Central memory CD8-positive, alpha-beta T cell (primary cell): ENCODE results near the gene MED28.
A peak's percentile ranks its signal among the peaks of the same experiment; 100 is the strongest.

ENCODE experiments used
- ATAC-seq: fragments of 150-1000 bp; cut with Tn5 transposase; replicated peaks from 2 replicates; pipeline ENCODE4 v1.10.0; 2022; ENCODE audit warnings: mild to moderate bottlenecking, moderate FRiP score, moderate number of reproducible peaks; ENCODE audit not compliant: poor library complexity, severe bottlenecking; ENCODE audit errors: extremely low read depth
- DNase-seq, 2 donors: peaks; one replicate each; pipeline ENCODE4 v3.0.0; 2021; ENCODE audit warnings: low spot score in 2 of 2
- H3K27ac Mint-ChIP-seq: one replicate; pipeline ENCODE4 v1.8.0; 2022; ENCODE audit warnings: low read depth, mild to moderate bottlenecking, moderate library complexity, mixed read lengths
- H3K27me3 Mint-ChIP-seq: one replicate; pipeline ENCODE4 v1.8.0; 2022; ENCODE audit warnings: mixed read lengths
- H3K36me3 Mint-ChIP-seq: one replicate; pipeline ENCODE4 v1.8.0; 2022; ENCODE audit warnings: mild to moderate bottlenecking, moderate library complexity, mixed read lengths; ENCODE audit not compliant: insufficient read depth
- H3K4me1 Mint-ChIP-seq: one replicate; pipeline ENCODE4 v1.8.0; 2022; ENCODE audit warnings: mixed read lengths
- H3K4me3 Mint-ChIP-seq: one replicate; pipeline ENCODE4 v1.8.0; 2022; ENCODE audit warnings: mild to moderate bottlenecking, moderate library complexity, mixed read lengths
- H3K9me3 Mint-ChIP-seq: one replicate; pipeline ENCODE4 v1.8.0; 2022; ENCODE audit warnings: mixed read lengths

MED28 gene

GRCh38 chr4:17587094-17587822, 27.2 kb upstream of the MED28 start:
- Mint-ChIP-seq H3K36me3 (peaks cover 68% of the 10 kb centered on the region), H3K9me3 (no peaks in the 10 kb centered on the region), H3K27ac (no peak overlapping the region), H3K4me3 (no peak overlapping the region), H3K4me1 (peaks cover 10% of the 10 kb centered on the region), H3K27me3 (no peaks in the 10 kb centered on the region)
- ATAC-seq = no peak
- DNase-seq = no peak

GRCh38 chr4:17589355-17589754, 25.1 kb upstream of the MED28 start:
- Mint-ChIP-seq H3K36me3 (peaks cover 69% of the 10 kb centered on the region), H3K9me3 (no peaks in the 10 kb centered on the region), H3K27me3 (no peaks in the 10 kb centered on the region), H3K4me1 (peaks cover 15% of the 10 kb centered on the region), H3K4me3 (no peak overlapping the region), H3K27ac (no peak overlapping the region)
- no peak for DNase-seq
- no peak for ATAC-seq

GRCh38 chr4:17595471-17596005, 18.9 kb upstream of the MED28 start:
- H3K36me3 Mint-ChIP-seq = peaks cover 57% of the 10 kb centered on the region
- no peak for ATAC-seq
- peaks cover 15% of the 10 kb centered on the region for H3K4me1 Mint-ChIP-seq
- no peak for DNase-seq
- H3K9me3 Mint-ChIP-seq = no peaks in the 10 kb centered on the region
- no peaks in the 10 kb centered on the region for H3K27me3 Mint-ChIP-seq
- no peak overlapping the region for H3K27ac Mint-ChIP-seq
- H3K4me3 Mint-ChIP-seq = no peak overlapping the region

- Mint-ChIP-seq H3K9me3 (no peaks in the 10 kb centered on the region), H3K27me3 (no peaks in the 10 kb centered on the region), H3K27ac (no peak overlapping the region), H3K4me3 (no peak overlapping the region), H3K36me3 (peaks cover 54% of the 10 kb centered on the region), H3K4me1 (peaks cover 2% of the 10 kb centered on the region)
- DNase-seq (no peak), ATAC-seq (no peak)
Measured at GRCh38 chr4:17597517-17597916, 16.9 kb upstream of the MED28 start.

GRCh38 chr4:17599826-17600225, 14.6 kb upstream of the MED28 start:
- peaks cover 47% of the 10 kb centered on the region for H3K36me3 Mint-ChIP-seq
- H3K27me3 Mint-ChIP-seq = no peaks in the 10 kb centered on the region
- no peak overlapping the region for H3K27ac Mint-ChIP-seq
- DNase-seq (no peak), ATAC-seq (no peak)
- H3K4me3 Mint-ChIP-seq = no peak overlapping the region
- no peaks in the 10 kb centered on the region for H3K9me3 Mint-ChIP-seq
- H3K4me1 Mint-ChIP-seq = no peaks in the 10 kb centered on the region

DNA sequence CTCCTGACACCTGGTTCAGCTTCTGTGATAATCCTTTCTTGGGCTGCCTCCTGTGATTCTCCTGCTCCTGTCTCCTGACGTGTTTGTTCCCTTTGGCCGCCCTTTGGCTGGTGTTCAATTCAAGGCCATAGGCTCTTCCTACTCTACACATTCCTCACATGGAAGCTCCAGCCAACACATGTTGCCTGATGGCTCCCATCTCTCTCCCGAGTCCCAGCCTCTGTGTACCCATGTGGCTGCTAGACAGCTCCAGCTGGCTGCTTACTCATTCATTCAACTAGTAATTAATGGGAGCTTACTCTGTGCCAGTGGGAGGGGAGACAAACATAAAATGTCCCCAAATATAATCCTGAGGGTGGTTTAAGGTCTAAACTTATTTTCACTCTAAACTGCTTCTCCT, 9.2 kb upstream of the MED28 start:
- no peaks in the 10 kb centered on the region for H3K27me3 Mint-ChIP-seq
- H3K27ac Mint-ChIP-seq = peak overlapping the region; percentile 72
- H3K4me1 Mint-ChIP-seq = no peaks in the 10 kb centered on the region
- H3K9me3 Mint-ChIP-seq = no peaks in the 10 kb centered on the region
- ATAC-seq = no peak
- no peak overlapping the region for H3K4me3 Mint-ChIP-seq
- DNase-seq = no peak
- H3K36me3 Mint-ChIP-seq = peaks cover 35% of the 10 kb centered on the region

GRCh38 chr4:17613761-17614415, 553 bp upstream of the MED28 start:
- Mint-ChIP-seq H3K9me3 (no peaks in the 10 kb centered on the region), H3K36me3 (peaks cover 29% of the 10 kb centered on the region), H3K27me3 (no peaks in the 10 kb centered on the region), H3K4me3 (peak overlapping the region; percentile 95), H3K27ac (peak overlapping the region; percentile 98), H3K4me1 (peaks cover 32% of the 10 kb centered on the region)
- DNase-seq (no peak), ATAC-seq (peak; percentile 48)

DNA sequence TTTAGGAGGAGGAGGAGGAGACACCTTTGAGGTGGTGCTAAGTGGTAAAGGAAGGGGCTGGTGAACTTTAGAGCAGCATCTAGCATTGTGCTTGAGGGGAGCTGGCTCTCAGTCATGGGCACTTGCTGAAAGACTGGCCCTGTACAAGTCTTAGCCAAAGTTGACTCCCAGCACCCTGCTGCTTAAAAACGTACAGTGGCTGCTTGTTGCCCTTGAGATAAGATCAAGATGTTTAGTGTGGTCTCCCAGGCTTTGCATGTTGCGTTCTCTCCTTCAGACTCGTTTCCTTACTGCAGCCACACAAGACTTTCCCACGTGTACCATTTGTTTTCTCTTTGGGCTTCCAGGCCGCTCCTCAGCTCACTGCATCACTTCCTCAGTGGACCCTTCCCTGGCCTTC, 1.8 kb downstream of the MED28 start:
- H3K27me3 Mint-ChIP-seq = no peaks in the 10 kb centered on the region
- no peaks in the 10 kb centered on the region for H3K9me3 Mint-ChIP-seq
- peak overlapping the region; percentile 74 for H3K27ac Mint-ChIP-seq
- H3K4me3 Mint-ChIP-seq = peak overlapping the region; percentile 79
- DNase-seq (no peak), ATAC-seq (no peak)
- H3K4me1 Mint-ChIP-seq = peaks cover 38% of the 10 kb centered on the region
- peaks cover 50% of the 10 kb centered on the region for H3K36me3 Mint-ChIP-seq

DNA sequence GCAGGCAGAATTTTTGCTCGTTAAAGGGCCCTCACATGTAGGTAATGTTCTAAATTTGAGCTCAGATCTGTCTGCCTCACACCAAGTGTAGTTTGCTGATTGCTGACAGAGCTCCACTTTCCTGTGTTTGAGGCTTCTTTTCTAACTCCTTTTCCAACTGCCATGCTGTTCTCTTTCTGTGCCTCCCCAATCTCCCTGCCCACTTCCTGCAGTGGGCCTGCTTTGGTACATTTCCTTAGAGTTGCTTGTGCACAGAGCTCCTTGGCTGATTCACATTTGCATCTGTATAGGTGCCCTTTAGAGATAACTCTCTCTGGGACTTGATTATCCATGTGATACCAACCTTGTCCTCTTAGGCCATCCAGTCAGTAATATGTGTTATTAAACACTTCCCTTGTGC, 4.5 kb downstream of the MED28 start:
- no peak for ATAC-seq
- Mint-ChIP-seq H3K36me3 (peaks cover 73% of the 10 kb centered on the region), H3K27ac (peak overlapping the region; percentile 3), H3K27me3 (no peaks in the 10 kb centered on the region), H3K4me1 (peaks cover 40% of the 10 kb centered on the region), H3K4me3 (no peak overlapping the region), H3K9me3 (no peaks in the 10 kb centered on the region)
- no peak for DNase-seq

- no peak for DNase-seq
- Mint-ChIP-seq H3K9me3 (no peaks in the 10 kb centered on the region), H3K27ac (peak overlapping the region; percentile 3), H3K36me3 (peaks cover 73% of the 10 kb centered on the region), H3K27me3 (no peaks in the 10 kb centered on the region), H3K4me1 (peaks cover 40% of the 10 kb centered on the region), H3K4me3 (no peak overlapping the region)
- no peak for ATAC-seq
Measured at GRCh38 chr4:17619416-17620105, 5.1 kb downstream of the MED28 start.

GRCh38 chr4:17623451-17624001, 9.1 kb downstream of the MED28 start:
- ATAC-seq (no peak), DNase-seq (no peak)
- Mint-ChIP-seq H3K9me3 (no peaks in the 10 kb centered on the region), H3K4me1 (peaks cover 31% of the 10 kb centered on the region), H3K36me3 (peaks cover 88% of the 10 kb centered on the region), H3K27me3 (no peaks in the 10 kb centered on the region), H3K27ac (no peak overlapping the region), H3K4me3 (no peak overlapping the region)

DNA sequence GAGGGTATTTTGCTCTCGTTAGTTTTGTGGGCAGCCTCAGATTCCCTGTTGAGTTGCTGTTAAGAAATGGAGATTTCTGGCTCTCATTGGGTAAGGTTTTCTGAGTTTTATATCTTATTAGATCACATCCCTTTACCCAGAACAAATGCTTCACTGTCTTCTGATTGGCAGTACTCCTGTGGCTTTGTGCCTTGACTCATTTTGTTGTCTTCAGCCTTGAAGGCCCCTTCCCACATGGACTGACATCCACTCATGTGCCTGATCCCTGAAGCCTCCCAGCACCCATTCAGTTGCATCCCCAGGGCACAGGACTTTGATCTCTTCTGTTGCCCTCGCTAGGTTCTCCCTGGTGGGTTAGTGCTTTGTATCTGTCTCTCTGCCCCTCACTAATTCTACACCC, 10.4 kb downstream of the MED28 start:
- ATAC-seq (no peak), DNase-seq (no peak)
- Mint-ChIP-seq H3K27ac (peak overlapping the region; percentile 8), H3K36me3 (peaks cover 82% of the 10 kb centered on the region), H3K4me1 (peaks cover 32% of the 10 kb centered on the region), H3K9me3 (no peaks in the 10 kb centered on the region), H3K27me3 (no peaks in the 10 kb centered on the region), H3K4me3 (no peak overlapping the region)
